HepG2 (cell line): ENCODE results near the gene KLHL18. TPM values are rescaled to one million over a fixed set of nuclear protein-coding genes. Genes with fewer than 3 reads are reported as not detected.
A peak's percentile ranks its signal among the peaks of the same experiment; 100 is the strongest.

Source experiments
- ATAC-seq: fragments of 200-7000 bp; cut with Tn5 transposase; 3 replicates; pipeline ENCODE4 v1.9.1; 2020; ENCODE audit warnings: mild to moderate bottlenecking, moderate library complexity
- BruUV-seq: library from RNA; stranded (reverse); fragments of 400-500 nt; replicated peaks from 2 replicates; lab custom pipeline; 2021; lab: Mats Ljungman, UMichigan
- CTCF ChIA-PET: fragments of 300-600 bp; formaldehyde crosslinking; extraction: SDS; loops from one replicate; lab custom pipeline; 2021; ENCODE audit warnings: low total read pairs, inconsistent platforms, low intra/inter-chr PET ratio; lab: Yijun Ruan, JAX
- POLR2A ChIA-PET: fragments of 350-600 bp; sonication (Branson Sonifier 250); formaldehyde crosslinking; loops from one replicate; lab custom pipeline; 2020; ENCODE audit warnings: antibody characterized with exemption, inconsistent platforms; lab: Yijun Ruan, JAX
- DNase-seq: peaks from one replicate; pipeline ENCODE4 v3.0.0-alpha.2; 2015; ENCODE audit warnings: low spot score
- FAIRE-seq: peaks from 3 replicates; lab custom pipeline; 2011; peaks lifted over from hg19 to GRCh38; lab: Jason Lieb, UNC
- H2AFZ ChIP-seq: one replicate; pipeline ENCODE4 v1.6.1; 2011; ENCODE audit warnings: low read length, inconsistent platforms
- H3K27ac ChIP-seq: fragments of 300-600 bp; 3 replicates; pipeline ENCODE4 v1.8.0; 2011; ENCODE audit warnings: mixed run types, mild to moderate bottlenecking, mixed read lengths, low read length, inconsistent platforms; ENCODE audit not compliant: insufficient read depth; ENCODE audit errors: extremely low read length
- H3K27me3 ChIP-seq, 2 experiments: fragments of 200-600 bp in 1 of 2; 2 replicates in 1 of 2; 3 replicates in 1 of 2; pipeline versions ENCODE4 v1.6.0 to v1.8.0; 2011; ENCODE audit warnings: low read length in 2 of 2, mild to moderate bottlenecking in 2 of 2, moderate library complexity in 2 of 2, inconsistent platforms in 1 of 2; ENCODE audit not compliant: insufficient read depth in 2 of 2, control insufficient read depth in 1 of 2
- H3K36me3 ChIP-seq, 2 experiments: fragments of 200-600 bp in 1 of 2; replicated peaks in 1 of 2; 2 replicates in 1 of 2; 3 replicates in 1 of 2; pipeline versions ENCODE4 v1.5.1 to v1.8.0; 2011; ENCODE audit warnings: low read length in 2 of 2, inconsistent platforms in 1 of 2; ENCODE audit not compliant: insufficient read depth in 2 of 2, control insufficient read depth in 1 of 2
- H3K4me1 ChIP-seq: 2 replicates; pipeline ENCODE4 v1.5.1; 2012; ENCODE audit warnings: low read length, inconsistent platforms; ENCODE audit not compliant: insufficient read depth
- H3K4me2 ChIP-seq: 2 replicates; pipeline ENCODE4 v1.6.0; 2011; ENCODE audit warnings: low read depth, low read length, inconsistent platforms
- H3K4me3 ChIP-seq, 3 experiments: fragments of 200-600 bp in 1 of 3; sonication (generic), shearing (Covaris generic) in 1 of 3; replicated peaks in 1 of 3; 2 replicates each; pipeline ENCODE4 v1.5.1; 2011 to 2016; ENCODE audit warnings: low read length in 3 of 3, inconsistent platforms in 2 of 3, low read depth in 2 of 3, mild to moderate bottlenecking in 2 of 3, control low read depth in 1 of 3, mixed read lengths in 1 of 3; ENCODE audit not compliant: insufficient read depth in 1 of 3
- H3K79me2 ChIP-seq: one replicate; pipeline ENCODE4 v1.6.1; 2011; ENCODE audit warnings: low read length, inconsistent platforms; ENCODE audit not compliant: insufficient read depth
- H3K9ac ChIP-seq: 2 replicates; pipeline ENCODE4 v1.6.0; 2011; ENCODE audit warnings: mild to moderate bottlenecking, low read depth, low read length, inconsistent platforms; ENCODE audit not compliant: insufficient read depth
- H3K9me3 ChIP-seq: 2 replicates; pipeline ENCODE4 v1.5.1; 2012; ENCODE audit warnings: mild to moderate bottlenecking, low read length
- H4K20me1 ChIP-seq: 2 replicates; pipeline ENCODE4 v1.6.0; 2011; ENCODE audit warnings: inconsistent platforms, mild to moderate bottlenecking, low read length, moderate library complexity; ENCODE audit not compliant: insufficient read depth
- MIER3 ChIP-seq: IDR thresholded peaks from 2 replicates; pipeline ENCODE4 v1.6.1; 2016; ENCODE audit warnings: missing compliant biosample characterization, borderline replicate concordance
- SIN3A ChIP-seq: IDR thresholded peaks from 2 replicates; pipeline ENCODE4 v1.6.1; 2011; ENCODE audit warnings: low read depth, mild to moderate bottlenecking, control low read depth, low read length, borderline replicate concordance
- TAF1 ChIP-seq: sonication (generic); formaldehyde crosslinking; IDR thresholded peaks from 2 replicates; pipeline ENCODE4 v1.4.0; 2020; ENCODE audit warnings: missing genetic modification reagents
- ZBTB33 ChIP-seq: sonication (generic); formaldehyde crosslinking; IDR thresholded peaks from 2 replicates; pipeline ENCODE4 v1.4.0; 2020; ENCODE audit warnings: missing genetic modification reagents
- ZNF335 ChIP-seq: sonication (generic); formaldehyde crosslinking; IDR thresholded peaks from 2 replicates; pipeline ENCODE4 v1.4.0; 2020; ENCODE audit warnings: missing genetic modification reagents
- ZNF343 ChIP-seq: sonication (generic); formaldehyde crosslinking; IDR thresholded peaks from 2 replicates; pipeline ENCODE4 v1.4.0; 2020; ENCODE audit warnings: mild to moderate bottlenecking, missing genetic modification reagents
- WGBS: methylation state at CpG from one replicate; pipeline ENCODE4 v1.1.6; 2017; ENCODE audit warnings: low lambda C conversion rate; 5-methylcytosine and 5-hydroxymethylcytosine counted together
- in situ Hi-C: cut with HindIII; loops from 2 replicates; pipeline ENCODE4 v1.10.0; 2017; ENCODE audit warnings: low pct_unique_long_range_greater_than_20kb; ENCODE audit not compliant: extremely low pct_ligation_motif_present
- intact Hi-C: fragments of 100-400 bp; cut with micrococcal nuclease; formaldehyde crosslinking; loops from one replicate; pipeline ENCODE4 v1.10.0; 2022; ENCODE audit not compliant: unreplicated experiment
- polyA plus RNA-seq, 8 experiments: library from polyadenylated mRNA; depleted of rRNA in 3 of 8; stranded (reverse) in 7 of 8; unstranded in 1 of 8; fragments of >200 nt; fragmentation: Illumina TruSeq in 4 of 8; extraction: Trizol in 4 of 8; gene quantifications; 2 replicates each; pipeline versions ENCODE4 v1.2.1 to v1.2.3, GENCODE V29; 2011 to 2016; ENCODE audit warnings: low read depth in 4 of 8, missing spikeins in 1 of 8, mixed read lengths in 1 of 8; ENCODE audit not compliant: insufficient read depth in 1 of 8
- total RNA-seq, 5 experiments: library from RNA; depleted of rRNA; stranded (reverse); fragments of >200 nt; fragmentation: Illumina TruSeq; extraction: Trizol; gene quantifications; 2 replicates each; pipeline ENCODE4 v1.2.3, GENCODE V29; 2016; ENCODE audit warnings: low read depth in 1 of 5

KLHL18 gene
- total and polyA plus RNA-seq, 2 of the 13 experiments (the other 11 are each of a cell fraction or from before 2014, with no cell fraction given), result 17.5 to 18.8 TPM

GRCh38 chr3:47313341-47314055 lies 30.8 kb downstream of the KLHL18 start:
- Histone ChIP-seq H3K27ac (no peak overlapping the region), H3K36me3 (peaks cover 0 to 2% of the 10 kb centered on the region in 2 experiments; a peak in 1 of 5 replicates), H2AFZ (no peak overlapping the region), H3K9me3 (no peaks in the 10 kb centered on the region), H4K20me1 (no peaks in the 10 kb centered on the region), H3K4me3 (no peak overlapping the region), H3K4me1 (peaks cover 14% of the 10 kb centered on the region), H3K27me3 (no peaks in the 10 kb centered on the region; a peak in 1 of 5 replicates), H3K4me2 (no peak overlapping the region), H3K9ac (no peak overlapping the region), H3K79me2 (no peaks in the 10 kb centered on the region)
- 100% methylated on average over 1 of the region's 1 CpG for WGBS
- TF ChIP-seq ZBTB33 (CRISPR knock-in tag) (no peak), MIER3 (CRISPR knock-in tag) (no peak), ZNF335 (CRISPR knock-in tag) (no peak), SIN3A (peak; percentile 17; the same call in 1 of the 2 replicates), TAF1 (no peak), ZNF343 (no peak)
- intact Hi-C loops (no loop called here), in situ Hi-C loops (no loop called here)
- BruUV-seq, result no TSS peak
- POLR2A ChIA-PET, result no interaction called here
- DNase-seq (no peak), ATAC-seq (no peak), FAIRE-seq (no peak)
- CTCF ChIA-PET, result no interaction called here
